ENCODE measurements around the gene FGF6.

Gene FGF6

DNA sequence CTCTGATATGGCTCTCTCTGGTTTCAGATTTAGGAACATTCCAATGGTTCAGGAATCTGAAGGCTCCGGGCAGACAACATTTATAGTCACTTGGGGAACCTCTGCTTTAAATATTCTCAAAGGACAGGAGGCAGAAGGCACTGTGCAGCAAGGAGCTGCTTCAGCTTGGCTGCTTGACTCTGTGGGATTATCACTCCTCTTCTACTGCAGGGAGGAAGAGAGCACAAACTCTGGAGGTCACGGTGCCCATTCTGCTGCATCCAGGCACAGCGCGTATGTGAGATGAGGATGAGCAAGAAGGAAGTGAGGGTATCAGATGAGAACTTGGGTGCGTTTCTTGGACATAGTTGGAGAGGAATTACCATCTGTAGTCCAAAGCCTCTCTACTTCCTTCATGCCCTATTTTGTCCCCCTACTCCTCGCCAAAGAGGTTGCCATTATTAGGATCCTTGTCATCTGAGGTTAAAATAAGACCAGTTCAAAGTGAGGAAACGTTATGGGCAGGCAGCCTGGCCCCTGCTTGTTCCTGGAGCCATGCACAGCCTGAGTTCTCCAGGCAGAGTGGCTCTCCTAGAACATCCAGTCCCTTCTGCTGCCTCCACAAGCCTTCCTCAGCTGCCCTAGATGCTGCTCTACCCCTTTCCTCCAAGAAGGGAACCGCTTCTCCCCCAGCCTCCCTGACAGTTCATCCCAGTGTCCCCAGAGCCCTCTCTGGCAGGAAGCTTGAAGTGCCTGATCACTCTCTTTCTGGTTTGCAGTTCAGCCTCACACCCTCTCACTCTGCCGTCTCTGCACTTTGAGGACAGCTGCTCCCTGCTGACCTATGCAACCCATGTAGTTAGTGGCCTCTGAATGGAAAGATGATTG, 12.5 kb downstream of the FGF6 start:
- FAIRE-seq = no peak
- TF ChIP-seq, protein P1, sequence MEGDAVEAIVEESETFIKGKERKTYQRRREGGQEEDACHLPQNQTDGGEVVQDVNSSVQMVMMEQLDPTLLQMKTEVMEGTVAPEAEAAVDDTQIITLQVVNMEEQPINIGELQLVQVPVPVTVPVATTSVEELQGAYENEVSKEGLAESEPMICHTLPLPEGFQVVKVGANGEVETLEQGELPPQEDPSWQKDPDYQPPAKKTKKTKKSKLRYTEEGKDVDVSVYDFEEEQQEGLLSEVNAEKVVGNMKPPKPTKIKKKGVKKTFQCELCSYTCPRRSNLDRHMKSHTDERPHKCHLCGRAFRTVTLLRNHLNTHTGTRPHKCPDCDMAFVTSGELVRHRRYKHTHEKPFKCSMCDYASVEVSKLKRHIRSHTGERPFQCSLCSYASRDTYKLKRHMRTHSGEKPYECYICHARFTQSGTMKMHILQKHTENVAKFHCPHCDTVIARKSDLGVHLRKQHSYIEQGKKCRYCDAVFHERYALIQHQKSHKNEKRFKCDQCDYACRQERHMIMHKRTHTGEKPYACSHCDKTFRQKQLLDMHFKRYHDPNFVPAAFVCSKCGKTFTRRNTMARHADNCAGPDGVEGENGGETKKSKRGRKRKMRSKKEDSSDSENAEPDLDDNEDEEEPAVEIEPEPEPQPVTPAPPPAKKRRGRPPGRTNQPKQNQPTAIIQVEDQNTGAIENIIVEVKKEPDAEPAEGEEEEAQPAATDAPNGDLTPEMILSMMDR (IDR thresholded peaks at IDR 0.05; ENCODE audit: insufficient read depth, missing control alignments) = no peak
- DNase-seq (ENCODE audit: insufficient read length, low spot score) = no peak

DNA sequence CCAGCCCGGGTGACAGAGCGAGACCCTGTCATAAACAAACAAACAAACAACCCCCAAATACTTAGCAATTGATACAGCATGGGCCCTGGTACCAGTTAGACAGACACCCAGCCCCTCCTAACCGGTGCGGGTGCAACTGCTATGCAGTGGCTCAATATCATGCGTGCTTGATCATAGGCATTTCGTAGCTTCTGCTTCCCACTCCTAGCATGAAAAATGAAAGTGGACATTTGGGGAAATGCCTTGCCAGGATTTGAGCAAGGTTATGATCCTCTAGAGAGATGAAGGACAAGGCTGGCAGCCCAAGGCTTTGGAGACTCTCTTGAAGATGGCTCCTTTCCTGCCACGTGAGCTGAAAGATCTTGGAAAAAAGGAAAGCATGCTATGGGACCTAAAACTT, 13.7 kb downstream of the FGF6 start:
- FAIRE-seq = no peak
- TF ChIP-seq, protein P1 (IDR thresholded peaks at IDR 0.05; ENCODE audit: insufficient read depth, missing control alignments) = no peak
- DNase-seq (ENCODE audit: insufficient read length, low spot score) = no peak

DNA sequence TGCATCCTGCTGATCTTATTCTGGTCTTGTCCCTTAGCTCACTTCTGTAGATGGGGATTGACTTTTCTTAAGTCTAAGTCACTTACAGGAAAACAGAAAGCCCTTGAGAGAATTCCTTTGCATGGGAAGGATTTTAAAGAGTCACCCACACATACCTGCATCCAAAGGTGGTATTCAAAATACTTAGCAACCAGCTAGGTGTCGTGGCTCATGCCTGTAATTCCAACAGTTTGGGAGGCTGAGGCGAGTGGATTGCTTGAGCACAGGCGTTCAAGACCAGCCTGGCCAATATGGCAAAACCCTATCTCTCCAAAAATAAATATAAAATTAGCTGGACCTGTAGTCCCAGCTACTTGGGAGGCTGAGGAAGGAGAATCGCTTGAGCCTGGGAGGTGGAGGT, 14.2 kb downstream of the FGF6 start:
- no peak for DNase-seq (ENCODE audit: insufficient read length, low spot score)
- TF ChIP-seq, protein P1 (IDR thresholded peaks at IDR 0.05; ENCODE audit: insufficient read depth, missing control alignments) = no peak
- FAIRE-seq = no peak

DNA sequence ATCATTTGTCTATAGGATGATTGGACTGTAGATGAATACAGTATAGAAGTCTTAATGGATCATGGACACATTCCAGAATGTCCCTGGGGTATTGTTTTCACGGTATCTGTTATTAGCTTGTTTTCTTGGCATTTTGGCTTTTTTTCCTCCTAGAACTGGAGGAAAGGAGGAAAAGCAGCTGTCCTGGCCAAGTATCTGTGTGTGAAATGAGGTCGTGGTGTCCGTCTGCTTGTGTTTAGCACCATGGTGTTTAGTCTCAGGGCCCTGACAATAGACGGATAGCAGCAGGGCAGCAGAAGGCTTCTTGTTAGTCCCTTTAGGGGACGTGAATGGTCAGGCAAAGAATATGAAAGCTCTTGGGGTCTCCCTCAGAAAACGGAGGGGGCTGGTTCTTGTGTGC, 21.2 kb downstream of the FGF6 start:
- FAIRE-seq (no peak), DNase-seq (ENCODE audit: insufficient read length, low spot score) (no peak)
- TF ChIP-seq, protein P1 (IDR thresholded peaks at IDR 0.05; ENCODE audit: insufficient read depth, missing control alignments) = no peak

DNA sequence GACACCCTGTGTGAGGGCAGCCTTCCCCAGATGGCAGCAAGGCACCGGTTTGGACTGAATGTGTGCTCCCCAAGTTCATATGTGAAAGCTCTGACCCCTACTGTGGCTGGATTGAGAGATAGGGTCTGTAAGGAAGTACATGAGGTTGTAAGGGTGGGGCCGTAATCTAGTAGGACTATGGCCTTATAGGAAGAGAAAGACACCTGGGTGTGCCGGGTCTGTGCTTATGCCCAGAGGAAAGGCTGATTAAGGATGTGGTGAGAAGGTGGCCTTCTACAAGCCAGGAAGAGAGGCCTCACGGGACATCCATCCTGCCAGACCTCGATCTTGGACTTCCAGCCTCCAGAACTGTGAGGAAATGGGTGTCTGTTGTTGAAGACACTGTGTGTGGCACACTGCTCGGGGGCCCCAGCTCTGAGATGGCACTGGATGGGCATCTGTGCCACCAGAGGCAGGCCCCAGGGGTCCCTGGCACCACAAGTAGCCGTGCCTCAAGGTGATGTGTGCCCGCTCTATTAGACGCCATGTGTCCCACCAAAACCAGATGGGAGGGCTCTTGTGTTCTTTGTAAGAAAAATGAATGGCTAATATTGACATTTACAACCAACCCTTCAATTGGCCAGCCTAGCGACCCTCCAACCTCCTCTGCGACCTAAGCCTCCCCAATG, 22.0 kb downstream of the FGF6 start:
- DNase-seq (ENCODE audit: insufficient read length, low spot score) = no peak
- TF ChIP-seq, protein P1 (IDR thresholded peaks at IDR 0.05; ENCODE audit: insufficient read depth, missing control alignments) = no peak
- FAIRE-seq = no peak

DNA sequence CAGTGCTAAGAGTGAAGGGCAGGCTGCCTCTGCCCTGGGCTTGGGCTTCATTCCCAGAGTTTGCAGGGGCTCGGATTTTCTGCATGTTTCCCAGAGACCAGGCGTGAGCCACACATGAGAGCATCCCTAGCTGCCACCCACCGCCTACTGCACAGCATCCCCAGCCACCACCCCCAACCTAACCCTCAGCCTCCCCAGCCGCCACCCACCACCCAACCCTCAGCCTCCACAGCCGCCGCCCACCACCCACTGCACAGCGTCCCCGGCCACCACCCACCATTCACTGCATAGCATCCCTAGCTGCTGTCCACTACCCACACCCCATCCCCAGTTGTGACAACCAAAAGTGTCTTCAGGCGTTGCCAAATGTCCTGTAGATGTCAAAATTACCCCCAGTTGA, 22.6 kb downstream of the FGF6 start:
- FAIRE-seq (no peak), DNase-seq (ENCODE audit: insufficient read length, low spot score) (no peak)
- TF ChIP-seq, protein P1 (IDR thresholded peaks at IDR 0.05; ENCODE audit: insufficient read depth, missing control alignments) = no peak

DNA sequence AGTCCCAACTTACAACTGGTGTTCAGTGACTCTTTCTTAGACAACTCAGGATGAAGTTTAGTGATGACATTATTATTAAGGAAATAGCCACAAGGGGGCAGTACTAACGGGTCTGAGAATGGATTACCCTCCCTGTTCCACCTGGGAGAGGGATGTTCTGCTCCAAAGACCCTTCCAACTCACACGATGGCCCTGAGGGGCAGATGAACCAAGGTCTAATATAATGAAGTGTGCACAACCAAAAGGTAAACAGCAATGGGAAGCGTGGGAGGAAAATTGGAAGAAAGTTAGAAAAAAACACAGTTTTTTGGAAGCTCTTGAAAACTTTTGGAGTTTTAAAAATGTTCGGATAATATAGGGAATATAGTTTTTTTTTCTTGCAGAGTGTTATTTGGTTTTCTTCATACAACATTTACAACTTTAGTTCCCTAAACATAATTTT, 24.0 kb downstream of the FGF6 start:
- TF ChIP-seq, protein P1 (IDR thresholded peaks at IDR 0.05; ENCODE audit: insufficient read depth, missing control alignments) = peak; percentile 52
- DNase-seq (ENCODE audit: insufficient read length, low spot score) = peak; percentile 57
- FAIRE-seq = peak; percentile 87
